RKO (cell line): ENCODE data around the gene KMT2A.

Experiments
- DNase-seq: peaks from one replicate; pipeline ENCODE4 v3.0.0-alpha.2; 2016; ENCODE audit warnings: low spot score

Gene KMT2A

DNA sequence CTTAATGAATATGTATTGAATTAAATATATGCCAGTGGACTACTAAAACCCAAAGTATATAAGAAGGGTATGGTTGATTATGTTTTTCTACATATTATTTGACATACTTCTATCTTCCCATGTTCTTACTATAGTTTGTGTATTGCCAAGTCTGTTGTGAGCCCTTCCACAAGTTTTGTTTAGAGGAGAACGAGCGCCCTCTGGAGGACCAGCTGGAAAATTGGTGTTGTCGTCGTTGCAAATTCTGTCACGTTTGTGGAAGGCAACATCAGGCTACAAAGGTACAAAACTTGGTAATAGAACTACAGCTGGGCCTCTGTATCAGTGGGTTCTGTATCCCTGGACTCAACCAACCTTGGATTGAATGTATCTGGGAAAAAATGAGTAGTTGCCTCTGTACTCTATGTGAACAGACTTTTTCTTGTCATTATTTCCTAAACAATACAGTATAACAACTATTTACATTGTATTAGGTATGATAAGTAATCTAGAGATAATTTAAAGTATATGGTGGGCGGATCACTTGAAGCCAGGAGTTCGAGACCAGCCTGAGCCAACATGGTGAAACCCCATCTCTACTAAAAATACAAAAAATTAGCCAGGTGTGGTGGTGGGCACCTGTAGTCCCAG lies 52.3 kb downstream of the KMT2A start:
- DNase-seq, result peak; percentile 87

DNA sequence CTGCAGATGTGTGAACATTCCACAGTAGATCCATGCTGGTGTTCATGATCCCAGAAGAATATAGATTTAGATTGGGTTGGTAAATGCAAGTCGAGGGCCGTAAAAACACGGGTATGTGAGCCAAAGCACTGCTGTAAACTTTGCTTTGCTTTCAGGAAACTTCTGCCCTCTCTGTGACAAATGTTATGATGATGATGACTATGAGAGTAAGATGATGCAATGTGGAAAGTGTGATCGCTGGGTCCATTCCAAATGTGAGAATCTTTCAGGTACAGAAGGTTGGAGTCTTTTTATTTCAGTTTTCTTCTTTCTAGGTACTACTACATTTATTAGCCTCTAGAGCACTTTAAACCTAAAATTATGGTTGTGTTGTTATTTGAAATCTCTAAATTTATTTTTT lies 54.7 kb downstream of the KMT2A start:
- DNase-seq, result no peak

GRCh38 chr11:118497831-118498230 lies 61.5 kb downstream of the KMT2A start:
- peak; percentile 32 for DNase-seq

- DNase-seq, result no peak
Observed at GRCh38 chr11:118503216-118503615, 66.9 kb downstream of the KMT2A start.

DNA sequence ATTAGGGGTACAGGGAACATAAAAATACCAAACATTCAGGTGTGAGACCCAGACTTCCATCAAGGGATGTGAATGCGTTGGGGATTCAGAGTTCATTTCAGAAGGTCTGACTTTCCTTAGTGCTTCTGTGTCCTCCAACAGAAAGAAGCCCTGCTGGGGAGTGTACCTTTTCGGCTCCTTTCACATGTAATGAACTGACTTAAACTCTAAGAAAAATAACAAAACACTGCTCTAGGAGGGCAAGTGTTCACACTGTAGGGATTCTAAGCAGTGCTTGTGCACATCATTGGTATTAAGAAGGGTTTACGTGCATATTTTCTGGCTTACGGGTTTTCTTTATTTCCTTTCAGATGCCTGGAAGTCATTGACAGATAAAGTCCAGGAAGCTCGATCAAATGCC lies 75.3 kb downstream of the KMT2A start:
- no peak for DNase-seq

- no peak for DNase-seq
Observed at GRCh38 chr11:118514103-118514502, 77.8 kb downstream of the KMT2A start.

DNA sequence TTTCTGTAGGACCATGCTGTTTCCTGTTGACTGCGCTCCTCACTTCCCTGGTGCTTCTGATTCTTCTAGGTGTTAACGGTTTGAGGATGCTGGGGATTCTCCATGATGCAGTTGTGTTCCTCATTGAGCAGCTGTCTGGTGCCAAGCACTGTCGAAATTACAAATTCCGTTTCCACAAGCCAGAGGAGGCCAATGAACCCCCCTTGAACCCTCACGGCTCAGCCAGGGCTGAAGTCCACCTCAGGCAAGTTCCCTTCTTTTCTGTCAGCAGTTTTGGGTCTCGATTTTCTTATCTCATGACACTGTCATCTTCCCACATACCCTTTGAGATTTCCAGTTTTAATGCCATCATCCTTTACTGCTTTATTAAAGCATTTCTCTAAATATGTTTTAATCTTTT lies 83.3 kb downstream of the KMT2A start:
- DNase-seq, result no peak

DNA sequence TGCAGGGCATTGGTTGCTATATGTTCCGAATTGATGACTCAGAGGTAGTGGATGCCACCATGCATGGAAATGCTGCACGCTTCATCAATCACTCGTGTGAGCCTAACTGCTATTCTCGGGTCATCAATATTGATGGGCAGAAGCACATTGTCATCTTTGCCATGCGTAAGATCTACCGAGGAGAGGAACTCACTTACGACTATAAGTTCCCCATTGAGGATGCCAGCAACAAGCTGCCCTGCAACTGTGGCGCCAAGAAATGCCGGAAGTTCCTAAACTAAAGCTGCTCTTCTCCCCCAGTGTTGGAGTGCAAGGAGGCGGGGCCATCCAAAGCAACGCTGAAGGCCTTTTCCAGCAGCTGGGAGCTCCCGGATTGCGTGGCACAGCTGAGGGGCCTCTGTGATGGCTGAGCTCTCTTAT lies 85.6 kb downstream of the KMT2A start:
- DNase-seq, result no peak

- DNase-seq, result peak; percentile 35
Observed at GRCh38 chr11:118522571-118523072, 86.3 kb downstream of the KMT2A start.

DNA sequence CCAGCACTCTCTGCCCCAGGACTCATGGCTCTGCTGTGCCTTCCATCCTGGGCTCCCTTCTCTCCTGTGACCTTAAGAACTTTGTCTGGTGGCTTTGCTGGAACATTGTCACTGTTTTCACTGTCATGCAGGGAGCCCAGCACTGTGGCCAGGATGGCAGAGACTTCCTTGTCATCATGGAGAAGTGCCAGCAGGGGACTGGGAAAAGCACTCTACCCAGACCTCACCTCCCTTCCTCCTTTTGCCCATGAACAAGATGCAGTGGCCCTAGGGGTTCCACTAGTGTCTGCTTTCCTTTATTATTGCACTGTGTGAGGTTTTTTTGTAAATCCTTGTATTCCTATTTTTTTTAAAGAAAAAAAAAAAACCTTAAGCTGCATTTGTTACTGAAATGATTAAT lies 88.1 kb downstream of the KMT2A start:
- DNase-seq, result no peak

GRCh38 chr11:118524757-118525470 lies 88.6 kb downstream of the KMT2A start:
- no peak for DNase-seq

DNA sequence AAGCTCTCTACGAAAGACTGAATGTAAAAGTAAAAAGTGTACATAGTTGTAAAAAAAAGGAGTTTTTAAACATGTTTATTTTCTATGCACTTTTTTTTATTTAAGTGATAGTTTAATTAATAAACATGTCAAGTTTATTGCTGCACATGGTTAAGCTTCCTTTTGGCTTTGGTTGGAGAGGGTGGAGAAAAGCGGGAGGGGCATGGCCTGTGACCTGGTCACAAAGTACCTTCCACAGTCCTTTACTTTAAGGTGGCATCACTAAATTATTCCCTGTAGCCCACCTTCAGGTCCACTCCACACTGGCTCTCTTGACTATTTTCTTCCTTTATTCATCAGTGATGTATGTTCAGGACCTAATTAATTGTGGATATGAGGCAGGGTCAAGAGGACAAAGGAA lies 90.4 kb downstream of the KMT2A start:
- DNase-seq, result no peak

GRCh38 chr11:118527109-118527508 lies 90.8 kb downstream of the KMT2A start, which contains the start of gene TTC36:
Gene TTC36 (plus strand): TSS chr11:118527474. CDS start chr11:118527495, 21 bp downstream.
- DNase-seq, result no peak

GRCh38 chr11:118528511-118528910 lies 92.2 kb downstream of the KMT2A start:
- DNase-seq, result no peak

GRCh38 chr11:118529584-118530175 lies 93.4 kb downstream of the KMT2A start:
- no peak for DNase-seq

DNA sequence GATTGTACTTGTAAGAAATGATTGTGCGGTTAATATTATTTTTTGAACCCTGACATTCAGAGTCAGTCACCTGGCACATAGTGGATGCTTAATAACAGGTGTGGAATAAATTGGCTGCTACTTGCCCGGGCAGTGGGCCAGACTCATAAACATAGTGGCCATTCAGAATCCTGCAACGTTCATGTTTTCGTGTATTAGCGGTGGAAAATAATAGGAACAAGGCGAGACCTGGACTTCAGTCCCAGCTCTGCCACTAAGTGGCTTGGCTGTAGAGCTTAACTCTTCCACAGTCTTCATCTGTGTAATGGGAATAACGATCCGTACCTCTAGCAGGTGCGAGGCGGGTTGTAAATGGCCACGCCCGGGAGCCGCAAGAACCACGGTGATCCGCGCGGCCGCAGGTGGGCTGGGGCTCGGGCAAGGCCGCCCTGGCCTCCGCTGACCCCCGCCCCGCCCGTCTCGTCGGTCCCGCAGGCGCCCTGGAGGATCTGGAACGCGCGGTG lies 93.9 kb downstream of the KMT2A start:
- DNase-seq, result no peak

GRCh38 chr11:118530683-118531596 lies 94.6 kb downstream of the KMT2A start, which contains the start of gene TMEM25:
Gene TMEM25 (plus strand): TSS chr11:118531192. CDS start chr11:118531802, 610 bp downstream.
- DNase-seq, result no peak

GRCh38 chr11:118531597-118532084 lies 95.3 kb downstream of the KMT2A start:
- no peak for DNase-seq

DNA sequence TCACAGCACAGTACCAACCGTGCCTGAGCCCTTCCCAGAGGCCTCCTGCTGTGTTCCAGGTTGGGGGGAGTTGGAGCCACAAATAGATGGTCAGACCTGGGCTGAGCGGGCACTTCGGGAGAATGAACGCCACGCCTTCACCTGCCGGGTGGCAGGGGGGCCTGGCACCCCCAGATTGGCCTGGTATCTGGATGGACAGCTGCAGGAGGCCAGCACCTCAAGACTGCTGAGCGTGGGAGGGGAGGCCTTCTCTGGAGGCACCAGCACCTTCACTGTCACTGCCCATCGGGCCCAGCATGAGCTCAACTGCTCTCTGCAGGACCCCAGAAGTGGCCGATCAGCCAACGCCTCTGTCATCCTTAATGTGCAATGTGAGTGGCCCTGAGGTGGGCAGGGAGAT lies 95.8 kb downstream of the KMT2A start:
- DNase-seq, result no peak

DNA sequence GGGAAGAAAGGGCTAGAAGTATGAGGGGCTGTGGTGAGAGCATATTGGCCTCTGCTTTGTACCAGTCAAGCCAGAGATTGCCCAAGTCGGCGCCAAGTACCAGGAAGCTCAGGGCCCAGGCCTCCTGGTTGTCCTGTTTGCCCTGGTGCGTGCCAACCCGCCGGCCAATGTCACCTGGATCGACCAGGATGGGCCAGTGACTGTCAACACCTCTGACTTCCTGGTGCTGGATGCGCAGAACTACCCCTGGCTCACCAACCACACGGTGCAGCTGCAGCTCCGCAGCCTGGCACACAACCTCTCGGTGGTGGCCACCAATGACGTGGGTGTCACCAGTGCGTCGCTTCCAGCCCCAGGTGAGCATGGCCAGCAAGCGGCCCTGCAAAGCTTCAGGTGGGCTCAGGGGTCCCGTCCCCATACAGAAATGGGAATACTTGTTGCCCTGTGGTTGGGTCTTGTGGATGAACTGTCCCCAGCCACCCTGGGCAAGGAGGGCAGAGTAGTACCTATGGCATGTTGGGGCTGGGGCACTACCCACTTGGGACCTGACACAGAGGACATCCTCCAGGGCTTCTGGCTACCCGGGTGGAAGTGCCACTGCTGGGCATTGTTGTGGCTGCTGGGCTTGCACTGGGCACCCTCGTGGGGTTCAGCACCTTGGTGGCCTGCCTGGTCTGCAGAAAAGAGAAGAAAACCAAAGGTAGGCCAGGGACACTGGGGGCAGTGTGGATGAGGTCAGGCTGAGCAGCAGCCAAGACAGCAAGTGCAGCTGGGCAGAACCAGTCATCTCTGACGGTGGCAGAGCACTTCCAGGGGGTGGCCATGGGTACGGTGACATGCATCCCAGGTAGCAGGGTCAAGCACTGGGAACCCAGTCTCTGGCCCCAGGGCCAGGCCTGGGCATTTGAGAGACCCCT lies 96.8 kb downstream of the KMT2A start:
- no peak for DNase-seq
